Cardiac muscle cell (in vitro differentiated cells and primary cell): ENCODE measurements around the gene LHX1. TPM values are rescaled to one million over a fixed set of nuclear protein-coding genes. Genes with fewer than 3 reads are reported as not detected.

ENCODE experiments used
- DNase-seq, 2 donors: peaks; one replicate each; pipeline versions ENCODE4 v3.0.0 to v3.0.0-alpha.2; 2010 to 2017; ENCODE audit warnings: low read depth in 1 of 2, low spot score in 1 of 2
- H3K27ac ChIP-seq: fragments of 200-600 bp; sonication (generic); 2 replicates; pipeline ENCODE4 v1.5.1; 2016
- H3K27me3 ChIP-seq: fragments of 200-600 bp; sonication (generic); 2 replicates; pipeline ENCODE4 v1.6.0; 2016; ENCODE audit warnings: control low read depth
- H3K36me3 ChIP-seq: fragments of 200-600 bp; sonication (generic); 2 replicates; pipeline ENCODE4 v1.5.1; 2016; ENCODE audit warnings: control low read depth
- H3K4me1 ChIP-seq: fragments of 200-600 bp; sonication (generic); 2 replicates; pipeline ENCODE4 v1.8.1; 2017; ENCODE audit warnings: low read depth, mild to moderate bottlenecking, mixed run types
- H3K4me3 ChIP-seq: fragments of 200-600 bp; sonication (generic); 2 replicates; pipeline ENCODE4 v1.5.1; 2016; ENCODE audit warnings: mild to moderate bottlenecking
- H3K9me3 ChIP-seq: fragments of 200-600 bp; sonication (generic); 2 replicates; pipeline ENCODE4 v1.5.1; 2017; ENCODE audit warnings: low read depth, mild to moderate bottlenecking, control low read depth
- CTCF ChIP-seq: IDR thresholded peaks from 2 replicates; pipeline ENCODE4 v1.5.1; 2012; ENCODE audit warnings: low read depth, mild to moderate bottlenecking, low read length
- polyA plus RNA-seq: library from polyadenylated mRNA; unstranded; fragments of >200 nt; fragmentation: Nextera tagmentation; extraction: Ambion mirVana; gene quantifications from 2 replicates; pipeline ENCODE4 v1.2.1, GENCODE V29; 2016
- total RNA-seq: library from RNA; depleted of rRNA; stranded (reverse); fragments of >200 nt; gene quantifications from 2 replicates; pipeline ENCODE4 v1.2.3, GENCODE V29; 2016

Gene LHX1
- total and polyA plus RNA-seq, 2 experiments from 2014 or later, result 3.1 to 4.1 TPM

DNA sequence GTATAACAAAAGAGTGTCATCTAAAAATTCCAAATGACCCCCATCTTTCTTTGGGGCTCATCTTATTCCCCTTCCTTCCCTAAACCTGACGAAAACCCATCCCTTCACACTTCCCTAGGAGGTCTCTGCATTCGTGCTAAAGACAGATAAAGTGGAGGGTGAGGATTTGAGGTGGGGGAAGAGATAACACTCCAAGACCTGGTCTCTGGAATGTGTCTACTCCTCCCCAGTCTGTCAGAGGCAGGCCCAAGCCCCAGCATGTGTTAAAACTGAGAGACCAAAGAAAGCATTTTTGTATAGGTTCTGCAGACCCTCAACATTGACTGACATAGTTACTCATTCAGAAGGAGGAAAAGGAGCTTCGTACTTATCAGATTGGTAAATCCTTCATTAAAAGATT lies 11.0 kb upstream of the LHX1 start:
- H3K27ac ChIP-seq, result peak overlapping the region; percentile 28
- H3K4me3 ChIP-seq, result no peak overlapping the region
- no peak for DNase-seq
- H3K9me3 ChIP-seq, result no peaks in the 10 kb centered on the region
- no peaks in the 10 kb centered on the region for H3K36me3 ChIP-seq
- peaks cover 23% of the 10 kb centered on the region for H3K27me3 ChIP-seq
- peaks cover 75% of the 10 kb centered on the region for H3K4me1 ChIP-seq
- TF ChIP-seq CTCF, result no peak

GRCh38 chr17:36926701-36927100 lies 10.6 kb upstream of the LHX1 start:
- no peak overlapping the region for H3K27ac ChIP-seq
- DNase-seq, result no peak
- H3K4me3 ChIP-seq, result no peak overlapping the region
- H3K4me1 ChIP-seq, result peaks cover 70% of the 10 kb centered on the region
- H3K27me3 ChIP-seq, result peaks cover 27% of the 10 kb centered on the region
- H3K36me3 ChIP-seq, result no peaks in the 10 kb centered on the region
- no peak for TF ChIP-seq CTCF
- no peaks in the 10 kb centered on the region for H3K9me3 ChIP-seq

DNA sequence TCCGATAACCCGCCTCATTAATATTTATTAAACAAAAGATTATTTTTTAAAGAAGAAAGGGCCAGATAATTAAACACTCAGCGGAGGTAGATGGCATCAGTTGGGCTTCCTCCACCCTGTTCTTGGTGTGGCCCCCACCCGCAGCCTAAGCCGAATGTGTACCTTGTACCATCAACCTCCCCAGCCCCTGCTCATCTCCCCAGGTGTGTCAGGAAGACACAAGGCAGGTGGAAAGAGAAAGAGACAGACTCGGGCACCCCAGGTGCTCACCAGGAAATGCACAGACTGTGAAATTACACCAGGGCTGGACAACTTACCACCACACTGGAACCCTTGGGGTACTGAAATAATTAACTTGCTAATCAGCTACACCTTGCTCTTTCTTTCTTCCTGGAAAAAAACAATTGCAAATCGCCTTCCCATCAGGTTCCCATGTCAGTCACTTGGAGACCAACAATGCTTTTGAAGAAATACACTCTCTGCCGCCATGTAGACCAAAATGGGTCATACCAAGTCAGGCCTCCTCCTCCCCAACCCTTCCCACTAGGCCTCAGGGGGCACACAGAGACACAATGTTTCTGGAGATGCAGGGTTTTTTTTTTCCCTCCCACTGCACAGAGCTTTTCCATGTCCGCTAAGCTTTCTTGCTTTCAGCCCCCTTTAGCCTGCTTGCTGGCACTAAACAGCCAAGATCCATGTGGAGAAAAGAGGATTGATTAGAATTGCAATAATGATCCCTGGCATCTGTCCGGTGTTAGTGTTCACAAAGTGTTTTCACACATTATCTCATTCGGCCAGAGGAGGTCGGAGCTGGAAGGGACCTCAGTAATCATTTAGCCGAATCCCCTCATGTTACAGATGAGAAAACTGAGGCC lies 8.6 kb upstream of the LHX1 start:
- Histone ChIP-seq H3K4me1 (peaks cover 63% of the 10 kb centered on the region), H3K9me3 (no peaks in the 10 kb centered on the region), H3K27me3 (peaks cover 47% of the 10 kb centered on the region), H3K27ac (no peak overlapping the region), H3K4me3 (no peak overlapping the region), H3K36me3 (no peaks in the 10 kb centered on the region)
- DNase-seq, result no peak
- no peak for TF ChIP-seq CTCF

DNA sequence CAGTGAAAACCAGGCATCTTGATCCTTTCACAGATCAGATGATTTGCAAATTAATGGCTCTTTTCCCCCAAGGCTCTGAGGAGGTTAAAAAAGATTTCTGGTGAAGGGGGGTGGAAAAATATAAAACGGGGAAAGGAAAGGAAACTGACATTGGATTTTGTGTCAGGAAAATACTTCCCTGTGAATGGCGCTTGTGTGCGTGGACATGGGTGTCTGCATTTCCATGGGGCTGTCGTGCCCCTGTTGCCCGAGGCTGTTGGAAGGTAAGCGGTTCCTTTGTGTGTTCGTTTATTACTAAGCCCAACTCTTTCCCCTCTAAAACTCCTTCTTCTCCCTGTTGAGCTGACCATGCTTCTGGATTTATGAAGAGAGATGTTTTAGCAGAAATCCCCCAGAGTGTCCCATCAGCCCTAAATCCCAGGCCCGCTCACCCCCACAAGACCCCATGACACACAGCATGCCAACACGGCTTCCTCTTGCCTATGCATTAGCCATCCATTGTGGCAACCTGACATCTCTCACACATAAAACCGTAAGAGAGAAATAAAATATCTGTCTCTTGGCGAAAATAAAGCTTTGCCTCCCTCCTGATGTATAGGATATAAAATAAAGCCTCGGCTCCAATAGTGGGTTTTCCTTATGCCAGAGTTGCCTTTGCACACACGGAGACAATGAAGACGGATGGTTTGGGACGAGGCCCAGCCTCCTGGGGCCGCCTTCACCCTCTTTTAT lies 7.3 kb upstream of the LHX1 start:
- no peak for DNase-seq
- Histone ChIP-seq H3K27me3 (peaks cover 61% of the 10 kb centered on the region), H3K9me3 (no peaks in the 10 kb centered on the region), H3K27ac (no peak overlapping the region), H3K4me3 (no peak overlapping the region), H3K4me1 (peaks cover 57% of the 10 kb centered on the region), H3K36me3 (no peaks in the 10 kb centered on the region)
- TF ChIP-seq CTCF, result no peak

DNA sequence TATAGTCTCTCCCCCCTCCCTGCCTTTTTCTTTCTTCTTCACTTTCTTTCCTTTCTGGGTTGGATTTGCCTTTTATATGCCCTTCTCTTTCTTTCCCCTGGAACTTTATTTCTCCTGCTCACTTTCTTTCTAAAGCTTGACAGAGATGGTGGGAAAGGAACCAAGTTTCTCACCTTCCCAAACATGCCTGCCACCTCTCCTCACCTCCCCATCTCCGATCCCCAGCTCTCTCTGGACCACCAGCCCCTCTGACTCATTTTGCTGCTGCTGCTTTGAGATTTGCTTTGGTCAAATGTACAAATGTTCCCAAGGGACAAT lies 6.7 kb upstream of the LHX1 start:
- H3K4me1 ChIP-seq, result peaks cover 55% of the 10 kb centered on the region
- DNase-seq, result no peak
- H3K27ac ChIP-seq, result no peak overlapping the region
- no peaks in the 10 kb centered on the region for H3K36me3 ChIP-seq
- no peak overlapping the region for H3K4me3 ChIP-seq
- peaks cover 66% of the 10 kb centered on the region for H3K27me3 ChIP-seq
- no peak for TF ChIP-seq CTCF
- no peaks in the 10 kb centered on the region for H3K9me3 ChIP-seq
